GM12801 (cell line): ENCODE results near the gene GPR156.

Source experiments
- TF ChIP-seq, protein P1 (sequence below): IDR thresholded peaks from one replicate; pipeline ENCODE4 v1.5.1; 2011; ENCODE audit warnings: control low read depth; ENCODE audit not compliant: insufficient read length; ENCODE audit errors: extremely low read depth

Gene GPR156

DNA sequence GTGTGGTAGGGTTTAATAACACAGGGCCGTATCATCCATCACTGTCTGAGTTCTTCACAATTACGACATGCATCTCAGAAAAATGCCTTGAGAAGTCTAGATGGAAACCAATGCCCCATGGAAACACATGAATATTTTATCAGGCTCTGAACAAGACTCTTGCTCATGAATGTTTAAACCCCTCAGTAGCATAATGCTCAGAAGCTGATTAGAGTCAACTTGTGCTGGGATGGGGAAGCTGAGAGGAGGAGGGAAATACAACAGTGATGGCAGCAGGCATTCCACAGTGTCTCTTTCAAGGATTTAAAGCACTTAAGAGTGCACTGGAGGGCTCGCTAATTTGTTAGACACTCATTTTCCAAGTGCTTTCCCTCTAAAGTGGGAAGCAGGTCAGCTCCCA is 3.8 kb downstream of the GPR156 start:
- TF ChIP-seq, protein P1, sequence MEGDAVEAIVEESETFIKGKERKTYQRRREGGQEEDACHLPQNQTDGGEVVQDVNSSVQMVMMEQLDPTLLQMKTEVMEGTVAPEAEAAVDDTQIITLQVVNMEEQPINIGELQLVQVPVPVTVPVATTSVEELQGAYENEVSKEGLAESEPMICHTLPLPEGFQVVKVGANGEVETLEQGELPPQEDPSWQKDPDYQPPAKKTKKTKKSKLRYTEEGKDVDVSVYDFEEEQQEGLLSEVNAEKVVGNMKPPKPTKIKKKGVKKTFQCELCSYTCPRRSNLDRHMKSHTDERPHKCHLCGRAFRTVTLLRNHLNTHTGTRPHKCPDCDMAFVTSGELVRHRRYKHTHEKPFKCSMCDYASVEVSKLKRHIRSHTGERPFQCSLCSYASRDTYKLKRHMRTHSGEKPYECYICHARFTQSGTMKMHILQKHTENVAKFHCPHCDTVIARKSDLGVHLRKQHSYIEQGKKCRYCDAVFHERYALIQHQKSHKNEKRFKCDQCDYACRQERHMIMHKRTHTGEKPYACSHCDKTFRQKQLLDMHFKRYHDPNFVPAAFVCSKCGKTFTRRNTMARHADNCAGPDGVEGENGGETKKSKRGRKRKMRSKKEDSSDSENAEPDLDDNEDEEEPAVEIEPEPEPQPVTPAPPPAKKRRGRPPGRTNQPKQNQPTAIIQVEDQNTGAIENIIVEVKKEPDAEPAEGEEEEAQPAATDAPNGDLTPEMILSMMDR, result no peak

DNA sequence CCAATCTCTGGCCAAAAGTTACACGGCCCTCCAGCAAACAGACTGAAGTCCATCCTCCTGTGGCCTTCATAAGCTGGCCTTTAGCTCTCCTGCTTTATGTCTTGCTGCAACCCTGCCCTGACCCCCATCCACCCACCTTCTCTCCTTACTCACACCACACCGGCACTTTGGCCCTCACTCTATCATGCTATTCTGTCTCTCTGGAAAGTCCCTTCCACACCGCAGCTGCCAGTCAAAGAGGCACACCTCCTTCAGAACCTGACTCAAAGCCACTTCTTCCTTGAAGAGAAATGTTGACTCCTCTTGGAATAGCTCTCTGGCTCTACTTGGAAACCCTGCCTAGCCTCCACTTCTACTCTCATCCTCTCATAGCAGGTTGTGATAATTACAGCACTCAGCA is 4.5 kb downstream of the GPR156 start:
- TF ChIP-seq, protein P1, result no peak

DNA sequence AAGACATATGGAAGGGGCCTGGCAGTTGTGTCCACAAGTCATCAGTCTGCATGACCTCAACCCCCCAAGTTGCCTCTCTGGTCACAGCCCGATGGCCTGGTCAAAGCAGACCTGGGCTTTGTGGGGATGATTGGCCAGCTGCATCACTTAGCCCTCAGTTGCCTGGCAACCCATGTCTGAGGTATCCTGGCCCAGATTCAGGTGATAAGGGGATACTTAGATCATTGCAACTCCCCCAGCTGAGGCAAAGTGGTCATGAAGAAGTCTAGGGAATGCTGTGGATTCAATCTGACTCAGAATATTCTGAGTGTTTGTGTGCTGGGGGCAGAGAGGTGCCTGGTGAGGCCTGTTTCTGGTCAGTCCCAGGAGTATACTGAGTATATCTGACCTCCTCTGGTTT is 5.0 kb downstream of the GPR156 start:
- TF ChIP-seq, protein P1, result no peak

DNA sequence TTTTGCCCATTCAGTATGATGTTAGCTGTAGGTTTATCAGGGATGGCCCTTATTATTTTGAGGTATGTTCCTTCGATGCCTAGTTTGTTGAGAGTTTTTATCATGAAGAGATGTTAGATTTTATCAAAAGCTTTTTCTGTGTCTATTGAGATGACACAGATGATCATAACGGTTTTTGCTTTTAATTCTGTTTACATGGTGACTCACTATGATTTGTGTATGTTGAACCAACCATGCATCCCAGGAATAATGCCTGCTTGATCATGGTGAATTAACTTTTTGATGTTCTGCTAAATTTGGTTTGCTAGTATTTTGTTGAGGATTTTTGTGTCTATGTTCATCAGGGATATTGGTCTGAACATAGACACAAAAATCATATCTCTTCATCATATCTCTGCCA is 8.3 kb downstream of the GPR156 start:
- TF ChIP-seq, protein P1, result no peak

DNA sequence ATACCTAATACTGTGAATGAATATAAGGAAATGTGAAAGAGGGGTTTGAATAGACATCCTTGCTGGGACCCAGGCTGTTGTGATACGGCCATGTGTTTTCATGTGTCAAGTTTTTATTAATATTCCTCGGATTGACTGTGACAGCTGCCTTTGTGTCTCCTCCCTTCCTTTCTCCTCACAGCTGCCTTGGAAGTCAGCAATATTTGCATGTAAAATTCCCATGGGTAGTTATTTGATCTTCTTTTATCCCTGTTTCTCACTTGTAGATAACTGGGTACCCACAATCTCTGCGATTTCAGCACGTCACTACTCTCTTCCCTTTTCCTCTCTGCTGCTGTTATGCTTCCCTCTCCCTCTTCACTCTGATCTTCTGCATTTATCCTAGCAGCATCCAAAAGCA is 9.4 kb downstream of the GPR156 start:
- TF ChIP-seq, protein P1, result no peak

DNA sequence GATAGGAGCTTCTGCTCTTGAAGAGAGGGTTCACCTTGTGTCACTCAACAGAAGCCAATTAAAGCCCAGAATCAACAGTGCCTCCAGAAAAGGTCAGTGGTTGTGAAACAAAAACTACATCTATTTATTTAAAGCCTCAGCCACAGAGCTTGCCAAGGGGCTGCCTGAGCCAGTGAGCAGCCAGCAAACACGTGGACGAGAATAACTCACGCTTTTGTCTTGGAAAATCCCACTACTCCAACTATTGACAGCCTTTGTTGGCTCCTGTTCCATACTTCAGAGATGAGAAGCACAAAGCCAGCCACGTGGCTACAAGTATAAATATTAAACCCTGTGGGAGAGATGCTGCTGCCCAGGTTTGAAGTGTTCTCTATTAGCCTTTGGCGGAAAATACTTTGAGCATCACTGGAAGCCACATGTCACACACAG is 10.3 kb downstream of the GPR156 start:
- TF ChIP-seq, protein P1, result no peak

DNA sequence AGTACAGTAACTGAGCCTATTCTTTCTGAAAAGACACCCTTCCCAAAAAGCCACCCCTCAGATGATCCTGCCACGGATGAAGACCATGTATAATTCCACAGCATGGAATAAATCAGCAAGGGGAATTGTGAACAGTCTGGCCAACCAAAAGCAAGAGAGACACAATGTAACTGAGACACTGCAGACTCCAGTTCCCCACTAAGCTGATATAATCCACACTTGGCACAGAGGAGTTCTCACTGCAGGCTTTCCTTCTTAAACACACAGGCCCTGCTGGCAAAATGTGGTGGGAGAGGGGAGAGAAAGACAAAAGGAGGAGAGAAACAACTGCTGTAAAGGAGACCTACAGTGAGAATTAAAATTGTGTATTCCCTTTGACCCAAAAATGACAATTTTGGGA is 12.7 kb downstream of the GPR156 start:
- TF ChIP-seq, protein P1, result no peak

DNA sequence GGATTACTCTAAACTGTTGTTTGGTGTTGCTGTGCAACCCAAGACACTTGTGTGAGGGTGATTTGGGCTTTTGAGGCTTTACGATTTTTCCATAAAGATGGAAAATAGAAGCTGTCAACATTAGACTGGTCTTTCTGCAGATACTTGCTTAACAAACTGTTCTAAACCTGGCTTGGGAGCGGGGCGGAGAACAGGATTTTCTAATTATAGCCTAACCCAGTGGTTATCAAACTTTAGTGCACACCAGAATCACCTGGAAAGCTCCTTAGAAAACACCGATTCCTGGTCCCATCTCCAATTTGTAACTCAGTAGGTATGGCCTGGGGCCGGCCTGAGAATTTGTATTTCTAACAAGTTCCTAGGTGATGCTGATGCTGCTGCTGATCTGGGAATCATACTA is 19.0 kb downstream of the GPR156 start:
- TF ChIP-seq, protein P1, result no peak
